Activated naive CD8-positive, alpha-beta T cell treated with anti-CD3 and anti-CD28 coated beads, Interleukin-2, amount 10 ng/mL, durations not matched to agents 7 days and 5 days (primary cell): Measurements from ENCODE around the gene AJAP1. TPM values are rescaled to one million over a fixed set of nuclear protein-coding genes. Genes with fewer than 3 reads are reported as not detected.
"Not testable (repeated sequence)": the region's sequence is repeated elsewhere in the genome, so short reads cannot be mapped to it uniquely, and the experiment has no call there.

Experiments used
- ATAC-seq: fragments of 150-1000 bp; cut with Tn5 transposase; one replicate; pipeline ENCODE4 v1.10.0; 2021; ENCODE audit warnings: low read depth, moderate library complexity
- POLR2A ChIA-PET: fragments of 350-600 bp; sonication (Branson Sonifier 250); formaldehyde crosslinking; loops from one replicate; lab custom pipeline; 2021; ENCODE audit warnings: antibody characterized with exemption; lab: Charles Lee
- DNase-seq: peaks from one replicate; pipeline ENCODE4 v3.0.0; 2021
- H3K27ac Mint-ChIP-seq: one replicate; pipeline ENCODE4 v1.8.0; 2022; ENCODE audit warnings: mild to moderate bottlenecking, mixed read lengths
- H3K27me3 Mint-ChIP-seq: one replicate; pipeline ENCODE4 v1.8.0; 2022; ENCODE audit warnings: mild to moderate bottlenecking, moderate library complexity, mixed read lengths
- H3K36me3 Mint-ChIP-seq: one replicate; pipeline ENCODE4 v1.8.0; 2021; ENCODE audit warnings: mild to moderate bottlenecking, mixed read lengths
- H3K4me1 Mint-ChIP-seq: one replicate; pipeline ENCODE4 v1.8.0; 2021; ENCODE audit warnings: mixed read lengths
- H3K4me3 Mint-ChIP-seq: one replicate; pipeline ENCODE4 v1.8.0; 2022; ENCODE audit warnings: mild to moderate bottlenecking, moderate library complexity, mixed read lengths
- H3K9me3 Mint-ChIP-seq: one replicate; pipeline ENCODE4 v1.8.0; 2021; ENCODE audit warnings: mixed read lengths
- total RNA-seq, 2 experiments: library from RNA; stranded (reverse); gene quantifications; one replicate each; pipeline ENCODE4 v1.2.3, GENCODE V29; 2021

Gene AJAP1
- total RNA-seq, 2 experiments from 2014 or later, result not detected

DNA sequence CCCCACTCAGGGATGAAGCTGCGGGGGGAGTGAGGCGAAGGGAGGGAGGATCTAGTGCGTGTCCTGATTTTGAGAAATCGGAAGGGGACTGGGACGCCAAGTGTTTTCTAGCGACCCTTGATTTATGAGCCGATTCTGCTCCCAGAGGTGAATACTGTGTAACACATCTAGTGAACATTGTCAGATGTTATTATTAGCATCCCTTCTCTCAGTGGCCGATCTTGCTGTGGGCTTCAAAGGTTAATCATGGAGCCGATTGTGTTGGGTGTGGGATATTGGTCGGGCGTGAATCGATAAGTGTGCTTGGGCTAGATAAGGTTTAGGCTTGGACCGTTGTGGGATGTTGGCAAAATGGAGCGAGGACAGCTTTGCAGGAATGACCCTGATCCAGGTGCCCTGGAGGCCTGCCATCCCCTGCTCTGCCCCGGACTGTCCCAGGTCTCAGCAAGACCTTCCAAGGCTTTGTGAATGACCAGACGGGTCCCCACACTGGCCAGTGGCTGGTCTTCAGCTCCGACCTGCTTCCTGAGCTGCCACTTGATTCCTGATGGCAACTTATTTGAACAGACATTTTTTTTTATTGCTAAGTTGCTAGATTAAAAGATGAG, 2.2 kb downstream of the AJAP1 start:
- no peak for ATAC-seq
- Mint-ChIP-seq H3K4me3 (no peak overlapping the region), H3K27ac (peak overlapping the region; percentile 19), H3K36me3 (no peaks in the 10 kb centered on the region), H3K27me3 (peaks cover 44% of the 10 kb centered on the region), H3K9me3 (no peaks in the 10 kb centered on the region), H3K4me1 (peaks cover 4% of the 10 kb centered on the region)
- DNase-seq, result no peak
- POLR2A ChIA-PET, result no interaction called here

DNA sequence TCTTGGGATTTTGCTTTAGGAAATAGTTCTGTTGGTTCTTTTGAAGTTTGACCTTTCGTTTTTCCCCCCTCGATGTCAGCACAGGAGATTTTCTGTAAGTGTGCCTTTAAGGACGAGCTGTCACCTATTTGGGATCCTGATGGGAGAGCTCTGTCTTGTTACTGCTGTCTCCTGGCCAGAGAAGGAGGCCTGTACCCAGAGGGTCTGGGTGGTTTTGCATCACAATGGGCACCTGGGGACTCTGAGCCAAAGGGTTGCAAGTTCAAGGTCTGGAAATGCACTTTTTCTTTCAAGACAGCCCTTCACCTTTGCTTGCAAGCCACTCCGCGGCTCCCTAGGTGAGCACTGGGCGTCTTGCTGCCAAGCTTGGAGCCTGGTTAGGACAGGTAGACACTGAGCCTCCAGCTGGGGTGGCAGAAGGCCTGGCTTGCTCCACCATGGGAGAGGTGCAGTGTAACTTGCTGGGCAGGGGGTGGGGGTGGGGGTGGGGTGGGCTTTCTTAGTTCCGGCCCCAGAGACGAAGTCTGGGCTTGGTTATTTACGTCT, 2.9 kb downstream of the AJAP1 start:
- ATAC-seq, result no peak
- Mint-ChIP-seq H3K4me3 (no peak overlapping the region), H3K9me3 (no peaks in the 10 kb centered on the region), H3K36me3 (no peaks in the 10 kb centered on the region), H3K27ac (no peak overlapping the region), H3K27me3 (peaks cover 44% of the 10 kb centered on the region), H3K4me1 (peaks cover 4% of the 10 kb centered on the region)
- DNase-seq, result no peak
- POLR2A ChIA-PET, result no interaction called here

DNA sequence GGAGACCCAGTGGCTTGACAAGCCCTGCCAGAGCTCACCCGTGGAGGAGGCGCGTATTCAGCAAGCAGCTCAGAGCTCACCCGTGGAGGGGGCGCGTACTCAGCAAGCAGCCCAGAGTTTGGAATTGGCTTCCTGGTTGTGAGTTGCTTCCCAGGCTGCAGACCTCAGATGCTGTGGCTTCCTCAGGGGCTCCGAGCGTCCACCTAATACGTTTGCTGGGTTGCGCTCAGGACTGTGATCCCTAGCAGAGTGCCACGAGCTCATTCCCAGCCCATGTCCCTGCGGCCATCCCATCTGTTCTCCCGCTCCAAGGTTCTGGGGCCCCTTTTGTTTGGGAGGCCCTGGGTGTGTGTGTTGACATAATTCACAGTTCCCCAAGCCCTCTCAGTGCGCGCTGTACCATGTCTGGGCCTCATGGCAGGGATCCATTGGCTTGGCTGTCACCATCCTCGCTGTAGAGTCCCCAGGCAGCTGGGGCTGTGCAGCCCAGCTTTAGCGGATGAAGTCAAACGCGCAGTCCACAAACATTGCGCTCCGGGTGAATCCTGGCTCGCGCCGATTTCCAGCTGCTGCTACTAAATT, 3.6 kb downstream of the AJAP1 start:
- H3K27me3 Mint-ChIP-seq, result peaks cover 44% of the 10 kb centered on the region
- no peak for ATAC-seq
- DNase-seq, result no peak
- no peak overlapping the region for H3K27ac Mint-ChIP-seq
- H3K4me1 Mint-ChIP-seq, result peaks cover 4% of the 10 kb centered on the region
- POLR2A ChIA-PET, result no interaction called here
- no peak overlapping the region for H3K4me3 Mint-ChIP-seq
- no peaks in the 10 kb centered on the region for H3K9me3 Mint-ChIP-seq
- no peaks in the 10 kb centered on the region for H3K36me3 Mint-ChIP-seq

DNA sequence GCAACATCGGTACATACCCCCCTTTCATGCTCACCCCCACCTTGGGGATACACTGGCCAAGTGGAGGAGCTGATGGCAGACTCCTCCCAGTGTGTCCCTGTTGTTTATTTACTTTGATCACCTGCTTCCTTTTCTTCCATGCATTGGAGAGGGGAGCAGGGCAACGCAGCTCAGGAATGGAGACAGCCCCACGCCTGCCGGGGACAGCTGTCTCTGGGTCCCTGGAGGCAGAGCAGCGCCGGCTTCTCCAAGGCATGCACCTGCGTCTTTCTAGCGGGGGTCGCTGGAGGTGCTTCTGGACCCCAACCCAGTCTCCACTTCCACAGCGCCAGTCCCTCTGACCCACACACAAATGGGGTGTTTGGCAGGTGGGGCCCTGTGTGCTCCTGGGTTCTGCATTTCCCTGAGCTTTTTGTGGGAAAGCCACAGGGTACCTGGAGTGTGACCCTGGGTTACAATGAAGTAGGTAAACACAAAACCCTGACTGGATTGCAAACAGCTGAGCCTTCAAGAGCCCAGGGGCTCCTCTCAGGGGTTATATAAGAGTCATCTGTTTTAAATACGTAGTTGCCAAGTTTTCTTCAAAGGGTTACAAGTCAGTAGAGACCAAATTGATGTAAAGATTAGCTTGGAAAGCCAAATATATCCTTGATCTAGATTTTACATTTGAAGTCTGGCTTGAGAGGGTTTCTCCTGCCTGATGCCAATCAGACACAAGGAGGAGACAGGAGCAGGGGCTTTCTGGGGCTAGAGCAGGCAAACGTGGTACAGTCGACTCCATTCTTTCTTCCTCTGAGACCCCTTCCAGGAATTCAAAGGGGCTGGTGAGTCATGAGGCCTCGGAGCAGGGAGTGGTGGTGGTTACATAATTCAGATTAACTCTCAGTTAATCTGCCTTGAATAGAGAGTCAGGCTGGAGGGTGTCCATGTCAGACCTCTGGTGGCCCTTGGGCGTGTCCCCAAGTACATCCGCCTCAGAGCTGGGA, 4.5 kb downstream of the AJAP1 start:
- no peak overlapping the region for H3K27ac Mint-ChIP-seq

DNA sequence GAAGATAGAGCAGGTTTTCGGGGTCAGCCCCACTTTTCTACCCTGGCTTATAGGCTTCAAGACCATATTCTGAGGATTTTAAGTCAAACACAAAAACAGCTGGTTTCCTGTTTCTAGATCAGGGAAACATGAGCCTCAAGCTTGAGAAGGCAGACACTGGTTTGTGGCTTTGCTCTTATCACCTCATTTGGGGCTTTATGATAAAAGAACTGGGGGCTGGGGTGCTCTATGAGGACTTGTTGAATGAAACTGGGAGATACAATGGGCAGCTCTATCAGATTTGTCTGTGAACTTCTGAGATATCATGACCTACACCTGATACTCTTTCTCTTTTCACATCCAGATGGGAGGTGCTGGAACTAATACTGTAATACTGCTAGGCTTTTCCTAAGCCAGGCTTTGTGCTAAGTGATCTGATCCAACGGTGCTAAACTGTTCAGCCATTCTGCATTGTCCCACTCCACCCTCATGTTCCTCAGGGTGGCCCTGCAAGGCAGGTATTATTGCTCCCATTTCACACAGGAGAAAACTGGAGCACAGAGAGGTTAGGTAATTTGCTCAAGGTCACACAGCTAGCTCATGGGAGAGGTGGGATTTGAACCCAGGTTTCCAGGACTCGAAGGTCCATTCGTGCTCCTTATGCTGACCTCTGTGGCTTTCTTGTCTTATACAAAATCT, 6.6 kb downstream of the AJAP1 start:
- Mint-ChIP-seq H3K9me3 (no peaks in the 10 kb centered on the region), H3K36me3 (no peaks in the 10 kb centered on the region), H3K27me3 (peaks cover 39% of the 10 kb centered on the region), H3K4me1 (peaks cover 4% of the 10 kb centered on the region), H3K27ac (no peak overlapping the region), H3K4me3 (no peak overlapping the region)
- ATAC-seq (no peak), DNase-seq (no peak)
- POLR2A ChIA-PET, result no interaction called here

More for the DNA sequence above, 4.5 kb downstream of the AJAP1 start:
- Mint-ChIP-seq H3K36me3 (no peaks in the 10 kb centered on the region), H3K4me3 (no peak overlapping the region), H3K27me3 (peaks cover 41% of the 10 kb centered on the region), H3K9me3 (no peaks in the 10 kb centered on the region), H3K4me1 (peaks cover 4% of the 10 kb centered on the region)
- ATAC-seq (no peak), DNase-seq (no peak)
- POLR2A ChIA-PET, result no interaction called here

DNA sequence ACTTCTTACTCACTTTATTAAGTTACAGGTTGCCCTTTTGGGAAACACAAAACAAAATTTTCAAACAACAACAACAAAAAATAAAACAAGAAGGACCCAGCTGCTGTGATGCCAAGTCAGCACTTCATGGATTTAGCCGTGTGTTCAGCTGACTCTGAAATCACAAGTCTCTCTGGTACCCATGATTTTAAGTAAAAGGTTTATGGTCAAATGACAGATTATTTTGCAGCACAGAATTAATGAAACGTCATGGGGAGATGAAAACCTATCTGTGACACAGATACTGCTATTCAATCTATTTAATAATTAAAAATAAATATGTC, 7.1 kb downstream of the AJAP1 start:
- POLR2A ChIA-PET, result no interaction called here
- H3K27me3 Mint-ChIP-seq, result peaks cover 34% of the 10 kb centered on the region
- DNase-seq (no peak), ATAC-seq (no peak)
- peaks cover 2% of the 10 kb centered on the region for H3K4me1 Mint-ChIP-seq
- no peaks in the 10 kb centered on the region for H3K36me3 Mint-ChIP-seq
- H3K4me3 Mint-ChIP-seq, result no peak overlapping the region
- no peak overlapping the region for H3K27ac Mint-ChIP-seq
- no peaks in the 10 kb centered on the region for H3K9me3 Mint-ChIP-seq

DNA sequence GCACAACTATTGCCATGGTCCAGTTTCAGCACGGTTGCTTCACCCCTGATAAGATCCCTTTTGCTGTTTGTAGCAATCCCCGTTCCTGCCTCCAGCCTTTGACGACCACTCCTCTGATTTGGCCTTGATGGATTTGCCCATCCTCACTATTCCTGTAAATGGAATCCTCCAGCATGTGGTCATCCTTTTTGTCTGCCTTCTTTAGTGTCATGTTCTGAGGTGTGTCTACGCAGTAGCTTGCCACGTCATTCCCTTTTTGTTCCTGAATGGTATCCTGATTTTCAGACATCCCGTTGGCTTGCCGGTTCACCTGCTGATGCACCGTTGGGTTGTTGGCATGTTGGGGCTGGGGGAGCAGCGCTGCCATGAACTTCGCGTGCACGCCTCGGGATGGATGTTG, 7.8 kb downstream of the AJAP1 start:
- POLR2A ChIA-PET, result no interaction called here
- no peak overlapping the region for H3K27ac Mint-ChIP-seq
- no peak for DNase-seq
- no peaks in the 10 kb centered on the region for H3K36me3 Mint-ChIP-seq
- H3K4me3 Mint-ChIP-seq, result no peak overlapping the region
- ATAC-seq, result no peak
- peaks cover 1% of the 10 kb centered on the region for H3K4me1 Mint-ChIP-seq
- H3K27me3 Mint-ChIP-seq, result peaks cover 28% of the 10 kb centered on the region
- no peaks in the 10 kb centered on the region for H3K9me3 Mint-ChIP-seq

DNA sequence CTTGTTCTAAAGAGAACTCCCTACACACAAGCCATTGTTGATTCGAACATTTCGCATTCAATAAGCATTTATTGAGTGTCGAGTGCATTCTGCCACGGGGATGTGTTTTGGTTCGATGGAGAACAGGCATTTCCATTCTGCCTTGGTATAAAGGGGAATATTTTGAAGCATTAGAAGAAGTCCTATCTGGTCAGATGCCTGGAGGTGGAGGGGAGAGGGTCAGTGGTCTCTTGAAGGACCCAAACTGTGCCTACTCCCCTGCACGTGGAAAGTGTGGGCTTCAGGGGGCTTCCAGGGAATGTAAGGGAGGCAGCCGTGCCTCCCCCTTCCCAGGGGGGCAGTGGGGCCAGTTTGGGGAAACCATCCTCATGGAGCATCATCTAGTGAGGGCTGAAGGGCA, 8.3 kb downstream of the AJAP1 start:
- DNase-seq (no peak), ATAC-seq (no peak)
- Mint-ChIP-seq H3K27ac (no peak overlapping the region), H3K4me3 (no peak overlapping the region), H3K36me3 (no peaks in the 10 kb centered on the region), H3K9me3 (no peaks in the 10 kb centered on the region), H3K4me1 (peaks cover 1% of the 10 kb centered on the region), H3K27me3 (peaks cover 23% of the 10 kb centered on the region)
- POLR2A ChIA-PET, result no interaction called here

DNA sequence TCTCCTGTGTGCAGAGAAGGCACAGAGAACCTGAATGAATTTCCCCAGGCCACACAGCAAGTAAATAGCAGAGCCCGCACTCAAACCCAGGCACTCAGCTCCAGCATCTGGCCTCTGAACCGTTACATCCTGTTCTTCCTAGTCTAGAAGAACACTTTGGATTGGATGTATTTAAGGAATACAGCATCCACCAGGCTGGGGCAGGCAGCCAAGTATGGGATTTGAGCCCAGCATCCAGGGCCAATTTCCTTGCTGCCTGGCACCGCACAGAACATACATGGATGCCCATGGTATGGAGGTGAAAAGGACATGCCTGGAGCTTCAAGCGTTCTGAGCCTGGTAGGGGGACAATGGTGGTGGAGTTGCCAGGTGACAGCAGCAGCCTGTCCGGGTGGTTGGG, 9.7 kb downstream of the AJAP1 start:
- H3K27ac Mint-ChIP-seq, result no peak overlapping the region
- H3K4me1 Mint-ChIP-seq, result peaks cover 1% of the 10 kb centered on the region
- H3K9me3 Mint-ChIP-seq, result no peaks in the 10 kb centered on the region
- peaks cover 13% of the 10 kb centered on the region for H3K27me3 Mint-ChIP-seq
- ATAC-seq (no peak), DNase-seq (no peak)
- no peaks in the 10 kb centered on the region for H3K36me3 Mint-ChIP-seq
- POLR2A ChIA-PET, result no interaction called here
- no peak overlapping the region for H3K4me3 Mint-ChIP-seq

DNA sequence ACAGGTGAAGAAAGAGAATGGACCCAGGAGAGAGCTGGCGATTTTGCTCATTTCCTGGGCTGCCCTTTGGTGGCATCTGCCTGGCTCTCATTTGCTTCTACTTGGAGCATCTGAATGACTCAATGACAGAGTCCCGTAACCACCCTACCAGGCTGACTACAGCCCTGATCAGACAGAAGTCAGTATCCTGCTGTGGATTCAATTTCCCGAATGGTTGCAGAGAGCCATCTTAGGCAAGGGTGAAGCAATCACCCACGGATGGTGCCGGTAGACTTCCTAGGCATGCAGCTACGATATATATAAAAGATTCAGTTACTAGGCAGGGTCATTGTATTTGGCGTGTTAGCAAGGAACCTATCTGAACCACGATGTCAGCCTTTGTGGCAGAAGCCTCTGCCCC, 10.2 kb downstream of the AJAP1 start:
- Mint-ChIP-seq H3K36me3 (no peaks in the 10 kb centered on the region), H3K27me3 (peaks cover 8% of the 10 kb centered on the region), H3K9me3 (no peaks in the 10 kb centered on the region), H3K4me3 (no peak overlapping the region), H3K4me1 (peaks cover 1% of the 10 kb centered on the region), H3K27ac (no peak overlapping the region)
- POLR2A ChIA-PET, result no interaction called here
- DNase-seq, result no peak
- no peak for ATAC-seq

DNA sequence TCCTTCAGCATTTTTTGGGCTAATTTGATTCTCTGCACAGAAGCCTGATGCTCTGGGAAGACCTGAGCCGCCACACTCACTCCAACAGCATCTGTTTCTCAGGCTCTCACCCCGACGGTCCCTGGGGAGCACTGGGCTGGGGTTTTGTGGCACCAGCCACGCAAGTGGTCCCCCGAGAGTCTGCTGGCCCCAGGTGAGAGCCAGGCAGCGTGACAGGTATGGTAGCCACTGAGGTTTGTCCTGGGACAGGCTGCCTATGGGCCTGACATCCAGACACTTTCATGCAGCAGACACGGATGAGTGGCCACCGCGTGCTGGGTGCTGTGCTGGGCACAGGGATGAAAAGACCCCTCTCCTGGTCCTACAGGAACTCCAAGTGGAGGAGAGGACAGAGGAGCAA, 11.0 kb downstream of the AJAP1 start:
- POLR2A ChIA-PET, result no interaction called here
- H3K27ac Mint-ChIP-seq, result no peak overlapping the region
- H3K4me1 Mint-ChIP-seq, result peaks cover 1% of the 10 kb centered on the region
- no peaks in the 10 kb centered on the region for H3K36me3 Mint-ChIP-seq
- no peaks in the 10 kb centered on the region for H3K27me3 Mint-ChIP-seq
- no peak for ATAC-seq
- DNase-seq, result no peak
- no peak overlapping the region for H3K4me3 Mint-ChIP-seq
- no peaks in the 10 kb centered on the region for H3K9me3 Mint-ChIP-seq

DNA sequence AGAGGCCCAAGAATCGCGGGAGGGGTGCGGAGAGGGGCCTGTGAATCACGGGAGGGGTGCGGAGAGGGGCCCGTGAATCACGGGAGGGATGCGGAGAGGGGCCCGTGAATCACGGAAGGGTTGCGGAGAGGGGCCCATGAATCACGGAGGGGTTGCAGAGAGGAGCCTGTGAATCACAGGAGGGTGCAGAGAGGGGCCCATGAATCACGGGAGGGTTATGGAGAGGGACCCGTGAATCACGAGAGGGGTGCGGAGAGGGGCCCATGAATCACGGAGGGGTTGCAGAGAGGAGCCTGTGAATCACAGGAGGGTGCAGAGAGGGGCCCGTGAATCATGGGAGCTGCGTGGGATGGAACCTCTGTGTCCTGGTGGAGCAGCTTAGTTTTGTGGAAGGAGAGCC, 12.3 kb downstream of the AJAP1 start:
- H3K27ac Mint-ChIP-seq, POLR2A ChIA-PET, H3K4me3 Mint-ChIP-seq, ATAC-seq, H3K4me1 Mint-ChIP-seq, H3K9me3 Mint-ChIP-seq, DNase-seq, H3K36me3 Mint-ChIP-seq, H3K27me3 Mint-ChIP-seq: not testable (repeated sequence)
